Activated CD8-positive, alpha-beta T cell treated with anti-CD3 and anti-CD28 coated beads for 36 hours (primary cell): Measurements from ENCODE around the gene HERC6. TPM values are rescaled to one million over a fixed set of nuclear protein-coding genes. Genes with fewer than 3 reads are reported as not detected.
A peak's percentile ranks its signal among the peaks of the same experiment; 100 is the strongest.

ENCODE experiments used
- ATAC-seq: fragments of 200-7000 bp; cut with Tn5 transposase; one replicate; pipeline ENCODE4 v1.10.0; 2021; ENCODE audit warnings: mild to moderate bottlenecking, moderate library complexity
- CTCF ChIA-PET: fragments of 350-600 bp; sonication (Branson Sonifier 250); formaldehyde crosslinking; loops from one replicate; lab custom pipeline; 2021; ENCODE audit warnings: antibody characterized with exemption; lab: Charles Lee
- POLR2A ChIA-PET: fragments of 350-600 bp; sonication (Branson Sonifier 250); formaldehyde crosslinking; loops from one replicate; lab custom pipeline; 2021; ENCODE audit warnings: antibody characterized with exemption; lab: Charles Lee
- DNase-seq: peaks from one replicate; pipeline ENCODE4 v3.0.0-alpha.2; 2020
- H3K27ac Mint-ChIP-seq: one replicate; pipeline ENCODE4 v1.8.0; 2021; ENCODE audit warnings: mild to moderate bottlenecking, mixed read lengths
- H3K27me3 Mint-ChIP-seq: one replicate; pipeline ENCODE4 v1.8.0; 2021; ENCODE audit warnings: mixed read lengths
- H3K36me3 Mint-ChIP-seq: one replicate; pipeline ENCODE4 v1.8.0; 2021; ENCODE audit warnings: low read depth, mixed read lengths
- H3K4me1 Mint-ChIP-seq: one replicate; pipeline ENCODE4 v1.8.0; 2021; ENCODE audit warnings: low read depth, mixed read lengths
- H3K4me3 Mint-ChIP-seq: one replicate; pipeline ENCODE4 v1.8.0; 2021; ENCODE audit warnings: mild to moderate bottlenecking, moderate library complexity, mixed read lengths
- H3K9me3 Mint-ChIP-seq: one replicate; pipeline ENCODE4 v1.8.0; 2021; ENCODE audit warnings: mixed read lengths
- CTCF ChIP-seq: fragments of 200-600 bp; IDR thresholded peaks from one replicate; pipeline ENCODE4 v1.8.0; 2022; ENCODE audit warnings: antibody characterized with exemption, mild to moderate bottlenecking
- intact Hi-C: fragments of 100-400 bp; cut with micrococcal nuclease; formaldehyde crosslinking; loops from one replicate; pipeline ENCODE4 v1.10.0; 2022
- total RNA-seq, 2 experiments: library from RNA; stranded (reverse); gene quantifications; one replicate each; pipeline ENCODE4 v1.2.3, GENCODE V29; 2021

The HERC6 gene
- total RNA-seq, 2 experiments from 2014 or later: 3.0 to 4.0 TPM

DNA sequence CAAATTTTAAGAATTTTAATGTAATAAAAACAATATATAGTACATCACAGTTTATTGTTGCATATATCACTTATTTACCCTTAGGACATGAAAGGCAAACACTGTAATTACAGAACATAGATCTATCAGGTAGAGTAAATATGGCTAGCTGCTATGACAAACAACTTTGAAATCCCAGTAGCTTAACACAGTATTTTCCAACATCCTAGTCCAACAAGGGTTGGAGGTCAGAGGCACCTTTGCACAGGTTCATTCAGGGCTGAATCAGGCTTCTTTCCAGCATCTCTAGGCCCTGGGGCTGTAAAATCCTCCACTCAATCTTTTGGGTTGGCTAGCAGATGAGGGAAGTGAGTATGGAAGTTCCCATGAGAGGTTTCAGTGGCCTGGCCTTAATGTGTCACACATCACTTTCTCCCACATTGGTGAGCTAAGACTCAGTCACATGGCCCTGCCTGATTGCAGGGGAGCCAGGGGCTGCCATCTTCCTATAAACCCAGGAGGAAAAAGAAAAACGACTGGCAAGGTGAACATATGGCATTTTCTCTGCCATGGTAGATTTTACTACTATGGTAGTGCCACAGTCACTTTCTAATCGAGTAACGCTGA, 32.9 kb downstream of the HERC6 start:
- ChIA-PET POLR2A (interaction anchor here (0.6 kb wide), 1 partner anchor 89 kb away, joined by 3 read pairs; no protein-coding TSS in a partner anchor), CTCF (no interaction called here)
- intact Hi-C loops: no loop called here
- H3K9me3 Mint-ChIP-seq: no peaks in the 10 kb centered on the region
- peaks cover 7% of the 10 kb centered on the region for H3K4me1 Mint-ChIP-seq
- ATAC-seq (peak; percentile 74), DNase-seq (peak; percentile 27)
- TF ChIP-seq CTCF: no peak
- no peak overlapping the region for H3K27ac Mint-ChIP-seq
- no peak overlapping the region for H3K4me3 Mint-ChIP-seq
- H3K27me3 Mint-ChIP-seq: no peaks in the 10 kb centered on the region
- peaks cover 7% of the 10 kb centered on the region for H3K36me3 Mint-ChIP-seq

DNA sequence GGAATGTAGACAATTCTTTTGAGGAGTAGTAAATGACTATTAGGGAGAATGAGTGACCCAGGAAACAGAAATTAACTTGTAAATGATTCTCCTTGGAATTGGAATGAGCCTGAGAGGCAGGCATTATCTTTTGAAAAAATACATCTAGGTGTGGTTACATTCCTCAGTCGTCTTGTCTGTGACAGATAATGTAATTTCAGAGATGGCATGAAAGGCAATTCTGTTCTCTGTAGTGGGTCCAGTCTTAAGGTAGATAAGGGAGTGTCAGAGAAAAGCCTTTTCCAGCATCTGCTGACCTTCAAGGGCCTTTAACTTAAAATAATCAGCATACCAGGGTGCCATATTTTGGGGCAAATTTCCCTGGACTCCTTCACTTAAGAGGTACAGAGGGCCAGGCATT, 35.1 kb downstream of the HERC6 start:
- no peaks in the 10 kb centered on the region for H3K27me3 Mint-ChIP-seq
- intact Hi-C loops: no loop called here
- peaks cover 4% of the 10 kb centered on the region for H3K4me1 Mint-ChIP-seq
- POLR2A ChIA-PET: no interaction called here
- no peak overlapping the region for H3K4me3 Mint-ChIP-seq
- H3K36me3 Mint-ChIP-seq: peaks cover 7% of the 10 kb centered on the region
- CTCF ChIA-PET: interaction anchor here (1.7 kb wide), 1 partner anchor 13 kb away, joined by 6 read pairs; no protein-coding TSS in a partner anchor
- DNase-seq (no peak), ATAC-seq (no peak)
- no peak for TF ChIP-seq CTCF
- H3K9me3 Mint-ChIP-seq: no peaks in the 10 kb centered on the region
- no peak overlapping the region for H3K27ac Mint-ChIP-seq

DNA sequence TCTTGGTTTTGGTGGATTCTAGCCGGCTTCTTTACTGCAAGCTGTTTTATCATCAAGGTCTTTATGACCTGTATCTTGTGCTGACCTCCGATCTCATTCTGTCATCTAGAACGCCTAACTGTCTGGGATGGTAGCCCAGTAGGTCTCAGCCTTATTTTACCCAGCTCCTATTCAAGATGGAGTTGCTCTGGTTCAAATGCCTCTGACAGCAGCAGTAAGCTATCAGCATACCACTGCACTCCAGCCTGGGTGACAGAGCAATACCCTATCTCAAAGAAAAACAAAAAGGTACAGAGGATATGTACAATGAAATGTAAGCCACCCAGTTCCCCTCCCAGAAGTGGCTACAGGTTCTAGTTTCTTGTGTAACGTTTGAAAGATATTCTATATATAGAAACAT, 36.1 kb downstream of the HERC6 start:
- no peaks in the 10 kb centered on the region for H3K9me3 Mint-ChIP-seq

GRCh38 chr4:88415982-88416381, 37.3 kb downstream of the HERC6 start:
- Mint-ChIP-seq H3K9me3 (no peaks in the 10 kb centered on the region), H3K36me3 (peaks cover 6% of the 10 kb centered on the region), H3K4me3 (no peak overlapping the region), H3K27ac (no peak overlapping the region), H3K27me3 (no peaks in the 10 kb centered on the region), H3K4me1 (peaks cover 4% of the 10 kb centered on the region)
- ChIA-PET POLR2A (no interaction called here), CTCF (no interaction called here)
- no peak for TF ChIP-seq CTCF
- ATAC-seq: no peak
- DNase-seq: no peak
- intact Hi-C loops: no loop called here

More for the DNA sequence above, 36.1 kb downstream of the HERC6 start:
- H3K27me3 Mint-ChIP-seq: no peaks in the 10 kb centered on the region
- H3K4me1 Mint-ChIP-seq: peaks cover 4% of the 10 kb centered on the region
- no peak overlapping the region for H3K4me3 Mint-ChIP-seq
- no peak for TF ChIP-seq CTCF
- ChIA-PET CTCF (no interaction called here), POLR2A (no interaction called here)
- intact Hi-C loops: no loop called here
- no peak overlapping the region for H3K27ac Mint-ChIP-seq
- DNase-seq (no peak), ATAC-seq (no peak)
- peaks cover 6% of the 10 kb centered on the region for H3K36me3 Mint-ChIP-seq

DNA sequence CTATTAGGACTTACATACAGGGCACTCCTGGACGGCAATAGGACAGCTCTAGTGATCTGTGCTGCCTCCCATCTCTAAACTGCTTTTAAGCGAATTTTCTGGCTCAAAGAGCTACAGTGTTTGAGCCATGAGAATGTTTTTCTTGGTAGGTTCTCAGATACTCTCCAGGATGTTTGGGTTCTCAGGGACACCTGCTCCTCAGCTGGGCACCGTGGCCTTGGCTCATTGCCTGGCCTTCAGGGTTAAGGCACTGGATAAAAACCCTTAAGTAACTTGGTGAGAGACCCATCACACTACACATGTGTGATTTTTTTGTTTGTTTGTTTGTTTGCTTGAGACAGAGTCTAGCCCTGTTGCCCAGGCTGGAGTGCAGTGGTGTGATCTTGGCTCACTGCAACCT, 39.8 kb downstream of the HERC6 start:
- no peak overlapping the region for H3K4me3 Mint-ChIP-seq
- DNase-seq (no peak), ATAC-seq (no peak)
- intact Hi-C loops: no loop called here
- POLR2A ChIA-PET: no interaction called here
- H3K27ac Mint-ChIP-seq: no peak overlapping the region
- H3K4me1 Mint-ChIP-seq: no peaks in the 10 kb centered on the region
- CTCF ChIA-PET: no interaction called here
- no peak for TF ChIP-seq CTCF
- H3K36me3 Mint-ChIP-seq: no peaks in the 10 kb centered on the region
- no peaks in the 10 kb centered on the region for H3K9me3 Mint-ChIP-seq
- H3K27me3 Mint-ChIP-seq: no peaks in the 10 kb centered on the region
